HEK293 (cell line): Measurements from ENCODE around the gene XKR3.
"Not testable (repeated sequence)": the region's sequence is repeated elsewhere in the genome, so short reads cannot be mapped to it uniquely, and the experiment has no call there.

Experiments used
- ZNF266 ChIP-seq: fragments of 450-650 bp; formaldehyde crosslinking; IDR thresholded peaks from 2 replicates; pipeline ENCODE4 v1.5.1; 2016; ENCODE audit warnings: missing biosample characterization, missing genetic modification characterization, low read depth
- TF ChIP-seq, protein P1 (sequence below): fragments of 450-650 bp; formaldehyde crosslinking; IDR thresholded peaks from 2 replicates; pipeline ENCODE4 v1.5.1; 2016; ENCODE audit warnings: missing biosample characterization, missing genetic modification characterization
- TF ChIP-seq, protein P2 (sequence below): fragments of 450-650 bp; formaldehyde crosslinking; IDR thresholded peaks from 2 replicates; pipeline ENCODE4 v1.5.1; 2016; ENCODE audit warnings: missing biosample characterization, missing genetic modification characterization, borderline replicate concordance

DNA sequence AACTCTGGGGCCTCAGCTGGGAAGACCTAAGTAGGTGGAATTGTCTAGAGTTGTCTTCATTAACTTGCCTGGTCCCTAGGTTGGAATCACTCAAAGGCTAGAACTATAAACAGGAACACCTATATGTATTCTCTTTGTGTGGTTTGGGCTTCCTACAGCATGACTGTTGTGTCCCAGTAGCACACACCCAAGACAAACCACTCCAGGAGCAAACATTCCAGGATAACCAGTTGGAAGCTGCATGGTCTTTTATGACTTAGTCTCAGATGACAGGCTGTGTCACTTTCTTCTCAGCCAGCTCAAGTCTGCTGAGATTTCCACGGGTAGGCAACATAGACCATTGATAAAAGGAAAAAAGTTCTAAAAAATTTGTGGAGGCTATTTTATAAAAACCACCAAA lies 90.9 kb downstream of the XKR3 start:
- TF ChIP-seq, protein P1, sequence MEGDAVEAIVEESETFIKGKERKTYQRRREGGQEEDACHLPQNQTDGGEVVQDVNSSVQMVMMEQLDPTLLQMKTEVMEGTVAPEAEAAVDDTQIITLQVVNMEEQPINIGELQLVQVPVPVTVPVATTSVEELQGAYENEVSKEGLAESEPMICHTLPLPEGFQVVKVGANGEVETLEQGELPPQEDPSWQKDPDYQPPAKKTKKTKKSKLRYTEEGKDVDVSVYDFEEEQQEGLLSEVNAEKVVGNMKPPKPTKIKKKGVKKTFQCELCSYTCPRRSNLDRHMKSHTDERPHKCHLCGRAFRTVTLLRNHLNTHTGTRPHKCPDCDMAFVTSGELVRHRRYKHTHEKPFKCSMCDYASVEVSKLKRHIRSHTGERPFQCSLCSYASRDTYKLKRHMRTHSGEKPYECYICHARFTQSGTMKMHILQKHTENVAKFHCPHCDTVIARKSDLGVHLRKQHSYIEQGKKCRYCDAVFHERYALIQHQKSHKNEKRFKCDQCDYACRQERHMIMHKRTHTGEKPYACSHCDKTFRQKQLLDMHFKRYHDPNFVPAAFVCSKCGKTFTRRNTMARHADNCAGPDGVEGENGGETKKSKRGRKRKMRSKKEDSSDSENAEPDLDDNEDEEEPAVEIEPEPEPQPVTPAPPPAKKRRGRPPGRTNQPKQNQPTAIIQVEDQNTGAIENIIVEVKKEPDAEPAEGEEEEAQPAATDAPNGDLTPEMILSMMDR (tag by site-specific recombination): not testable (repeated sequence)
- not testable (repeated sequence) for TF ChIP-seq ZNF266 (tag by site-specific recombination)
- TF ChIP-seq, protein P2, sequence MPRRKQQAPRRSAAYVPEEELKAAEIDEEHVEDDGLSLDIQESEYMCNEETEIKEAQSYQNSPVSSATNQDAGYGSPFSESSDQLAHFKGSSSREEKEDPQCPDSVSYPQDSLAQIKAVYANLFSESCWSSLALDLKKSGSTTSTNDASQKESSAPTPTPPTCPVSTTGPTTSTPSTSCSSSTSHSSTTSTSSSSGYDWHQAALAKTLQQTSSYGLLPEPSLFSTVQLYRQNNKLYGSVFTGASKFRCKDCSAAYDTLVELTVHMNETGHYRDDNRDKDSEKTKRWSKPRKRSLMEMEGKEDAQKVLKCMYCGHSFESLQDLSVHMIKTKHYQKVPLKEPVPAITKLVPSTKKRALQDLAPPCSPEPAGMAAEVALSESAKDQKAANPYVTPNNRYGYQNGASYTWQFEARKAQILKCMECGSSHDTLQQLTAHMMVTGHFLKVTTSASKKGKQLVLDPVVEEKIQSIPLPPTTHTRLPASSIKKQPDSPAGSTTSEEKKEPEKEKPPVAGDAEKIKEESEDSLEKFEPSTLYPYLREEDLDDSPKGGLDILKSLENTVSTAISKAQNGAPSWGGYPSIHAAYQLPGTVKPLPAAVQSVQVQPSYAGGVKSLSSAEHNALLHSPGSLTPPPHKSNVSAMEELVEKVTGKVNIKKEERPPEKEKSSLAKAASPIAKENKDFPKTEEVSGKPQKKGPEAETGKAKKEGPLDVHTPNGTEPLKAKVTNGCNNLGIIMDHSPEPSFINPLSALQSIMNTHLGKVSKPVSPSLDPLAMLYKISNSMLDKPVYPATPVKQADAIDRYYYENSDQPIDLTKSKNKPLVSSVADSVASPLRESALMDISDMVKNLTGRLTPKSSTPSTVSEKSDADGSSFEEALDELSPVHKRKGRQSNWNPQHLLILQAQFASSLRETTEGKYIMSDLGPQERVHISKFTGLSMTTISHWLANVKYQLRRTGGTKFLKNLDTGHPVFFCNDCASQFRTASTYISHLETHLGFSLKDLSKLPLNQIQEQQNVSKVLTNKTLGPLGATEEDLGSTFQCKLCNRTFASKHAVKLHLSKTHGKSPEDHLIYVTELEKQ (tag by site-specific recombination): not testable (repeated sequence)
